OCI-LY1 (cell line): ENCODE results near the gene ENTPD1.
"Not testable (repeated sequence)": the region's sequence is repeated elsewhere in the genome, so short reads cannot be mapped to it uniquely, and the experiment has no call there.

Experiments used
- H2AFZ ChIP-seq: fragments of 200-600 bp; sonication (generic), shearing (Covaris generic); 2 replicates; pipeline ENCODE4 v1.6.0; 2014; ENCODE audit warnings: antibody characterized with exemption, mild to moderate bottlenecking, low read length
- H3F3A ChIP-seq: fragments of 200-600 bp; sonication (generic), shearing (Covaris generic); 2 replicates; pipeline ENCODE4 v1.6.0; 2014; ENCODE audit warnings: mild to moderate bottlenecking, antibody characterized with exemption, low read length, moderate library complexity; ENCODE audit not compliant: insufficient read depth
- H3K27ac ChIP-seq: fragments of 200-600 bp; sonication (generic); 2 replicates; pipeline ENCODE4 v1.5.1; 2014; ENCODE audit warnings: low read length, mixed run types, mild to moderate bottlenecking, low read depth; ENCODE audit not compliant: poor library complexity, severe bottlenecking
- H3K27me3 ChIP-seq: fragments of 200-600 bp; sonication (generic); 2 replicates; pipeline ENCODE4 v1.6.0; 2014; ENCODE audit warnings: antibody characterized with exemption, mild to moderate bottlenecking, low read length, moderate library complexity; ENCODE audit not compliant: insufficient read depth
- H3K36me3 ChIP-seq: fragments of 200-600 bp; sonication (generic); 2 replicates; pipeline ENCODE4 v1.6.1; 2014; ENCODE audit warnings: mild to moderate bottlenecking, antibody characterized with exemption, low read length, moderate library complexity, mixed read lengths; ENCODE audit not compliant: insufficient read depth
- H3K4me1 ChIP-seq: fragments of 200-600 bp; sonication (generic); 2 replicates; pipeline ENCODE4 v1.5.1; 2014; ENCODE audit warnings: mild to moderate bottlenecking, low read length, moderate library complexity; ENCODE audit not compliant: insufficient read depth, severe bottlenecking
- H3K4me2 ChIP-seq: fragments of 200-600 bp; sonication (generic), shearing (Covaris generic); 2 replicates; pipeline ENCODE4 v1.6.1; 2014; ENCODE audit warnings: low read length
- H3K4me3 ChIP-seq: fragments of 200-600 bp; sonication (generic); 2 replicates; pipeline ENCODE4 v1.5.1; 2014; ENCODE audit warnings: low read length, low read depth, mild to moderate bottlenecking, mixed read lengths; ENCODE audit not compliant: poor library complexity, severe bottlenecking
- H3K79me2 ChIP-seq: fragments of 200-600 bp; shearing (Covaris generic); 2 replicates; pipeline ENCODE4 v1.6.1; 2016; ENCODE audit warnings: mixed run types, low read length, mixed read lengths; ENCODE audit not compliant: insufficient read depth
- H3K9ac ChIP-seq: fragments of 200-600 bp; sonication (generic), shearing (Covaris generic); 2 replicates; pipeline ENCODE4 v1.6.1; 2014; ENCODE audit warnings: mild to moderate bottlenecking, low read length, mixed read lengths
- H3K9me2 ChIP-seq: fragments of 200-600 bp; sonication (generic), shearing (Covaris generic); 2 replicates; pipeline ENCODE4 v1.6.1; 2014; ENCODE audit warnings: low read depth, mild to moderate bottlenecking, low read length, mixed read lengths
- H3K9me3 ChIP-seq: fragments of 200-600 bp; shearing (Covaris generic); 2 replicates; pipeline ENCODE4 v1.6.1; 2014; ENCODE audit warnings: low read length, mixed read lengths
- H4K20me1 ChIP-seq: fragments of 200-600 bp; sonication (generic), shearing (Covaris generic); 2 replicates; pipeline ENCODE4 v1.6.0; 2016; ENCODE audit warnings: mild to moderate bottlenecking, low read length; ENCODE audit not compliant: insufficient read depth
- EZH2 ChIP-seq: fragments of 200-600 bp; sonication (generic), shearing (Covaris generic); IDR thresholded peaks from 2 replicates; pipeline ENCODE4 v1.8.0; 2017; ENCODE audit warnings: borderline replicate concordance, mixed run types, mild to moderate bottlenecking, antibody characterized with exemption, low read length, moderate library complexity, mixed read lengths
- TF ChIP-seq, protein P1 (sequence below): fragments of 200-600 bp; sonication (generic), shearing (Covaris generic); IDR thresholded peaks from 2 replicates; pipeline ENCODE4 v1.5.1; 2017; ENCODE audit warnings: mild to moderate bottlenecking, antibody characterized with exemption, low read length, moderate library complexity, mixed read lengths

Gene ENTPD1

GRCh38 chr10:95909561-95909960 lies 153.6 kb downstream of the ENTPD1 start:
- no peak overlapping the region for H3K4me2 ChIP-seq
- no peaks in the 10 kb centered on the region for H3K9me2 ChIP-seq
- TF ChIP-seq, protein P1, sequence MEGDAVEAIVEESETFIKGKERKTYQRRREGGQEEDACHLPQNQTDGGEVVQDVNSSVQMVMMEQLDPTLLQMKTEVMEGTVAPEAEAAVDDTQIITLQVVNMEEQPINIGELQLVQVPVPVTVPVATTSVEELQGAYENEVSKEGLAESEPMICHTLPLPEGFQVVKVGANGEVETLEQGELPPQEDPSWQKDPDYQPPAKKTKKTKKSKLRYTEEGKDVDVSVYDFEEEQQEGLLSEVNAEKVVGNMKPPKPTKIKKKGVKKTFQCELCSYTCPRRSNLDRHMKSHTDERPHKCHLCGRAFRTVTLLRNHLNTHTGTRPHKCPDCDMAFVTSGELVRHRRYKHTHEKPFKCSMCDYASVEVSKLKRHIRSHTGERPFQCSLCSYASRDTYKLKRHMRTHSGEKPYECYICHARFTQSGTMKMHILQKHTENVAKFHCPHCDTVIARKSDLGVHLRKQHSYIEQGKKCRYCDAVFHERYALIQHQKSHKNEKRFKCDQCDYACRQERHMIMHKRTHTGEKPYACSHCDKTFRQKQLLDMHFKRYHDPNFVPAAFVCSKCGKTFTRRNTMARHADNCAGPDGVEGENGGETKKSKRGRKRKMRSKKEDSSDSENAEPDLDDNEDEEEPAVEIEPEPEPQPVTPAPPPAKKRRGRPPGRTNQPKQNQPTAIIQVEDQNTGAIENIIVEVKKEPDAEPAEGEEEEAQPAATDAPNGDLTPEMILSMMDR = no peak
- TF ChIP-seq EZH2 = no peak
- H3K9ac ChIP-seq = no peak overlapping the region
- no peaks in the 10 kb centered on the region for H3F3A ChIP-seq
- H3K4me3 ChIP-seq = no peak overlapping the region
- no peaks in the 10 kb centered on the region for H3K79me2 ChIP-seq
- peaks cover 7% of the 10 kb centered on the region for H3K4me1 ChIP-seq
- no peaks in the 10 kb centered on the region for H4K20me1 ChIP-seq
- H3K36me3 ChIP-seq = no peaks in the 10 kb centered on the region
- no peaks in the 10 kb centered on the region for H3K27me3 ChIP-seq
- H2AFZ ChIP-seq = no peak overlapping the region
- H3K9me3 ChIP-seq = no peaks in the 10 kb centered on the region
- H3K27ac ChIP-seq = no peak overlapping the region

- not testable (repeated sequence) for H3K9me2 ChIP-seq, H3K27me3 ChIP-seq, H3K9ac ChIP-seq, H3K4me3 ChIP-seq, H3K4me1 ChIP-seq, H3K36me3 ChIP-seq, H3K27ac ChIP-seq, H3K9me3 ChIP-seq, H3K79me2 ChIP-seq, H2AFZ ChIP-seq, H3F3A ChIP-seq, H4K20me1 ChIP-seq, H3K4me2 ChIP-seq
These were observed 160.1 kb downstream of the ENTPD1 start for GRCh38 chr10:95916039-95916438.
